ENCODE results near the gene AGMO.

DNA sequence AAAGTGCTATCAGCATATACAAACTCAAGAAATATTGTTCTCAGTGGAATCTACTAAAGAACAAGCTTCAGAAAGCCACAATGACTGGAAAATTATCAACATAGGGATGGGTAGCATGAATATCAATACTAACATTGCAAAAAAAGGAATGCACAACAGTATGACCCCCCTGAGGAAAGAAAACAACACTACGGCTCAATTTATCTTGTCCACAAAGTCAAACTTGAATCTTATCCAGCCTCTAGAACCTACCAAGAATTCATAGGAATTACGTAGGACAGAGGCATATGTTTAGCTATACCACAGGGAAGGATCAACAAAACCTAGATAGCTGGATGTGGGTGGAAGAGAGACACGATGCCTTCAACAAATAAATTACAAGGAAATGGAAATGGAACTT, 54.6 kb downstream of the AGMO start:
- TF ChIP-seq, protein P1, sequence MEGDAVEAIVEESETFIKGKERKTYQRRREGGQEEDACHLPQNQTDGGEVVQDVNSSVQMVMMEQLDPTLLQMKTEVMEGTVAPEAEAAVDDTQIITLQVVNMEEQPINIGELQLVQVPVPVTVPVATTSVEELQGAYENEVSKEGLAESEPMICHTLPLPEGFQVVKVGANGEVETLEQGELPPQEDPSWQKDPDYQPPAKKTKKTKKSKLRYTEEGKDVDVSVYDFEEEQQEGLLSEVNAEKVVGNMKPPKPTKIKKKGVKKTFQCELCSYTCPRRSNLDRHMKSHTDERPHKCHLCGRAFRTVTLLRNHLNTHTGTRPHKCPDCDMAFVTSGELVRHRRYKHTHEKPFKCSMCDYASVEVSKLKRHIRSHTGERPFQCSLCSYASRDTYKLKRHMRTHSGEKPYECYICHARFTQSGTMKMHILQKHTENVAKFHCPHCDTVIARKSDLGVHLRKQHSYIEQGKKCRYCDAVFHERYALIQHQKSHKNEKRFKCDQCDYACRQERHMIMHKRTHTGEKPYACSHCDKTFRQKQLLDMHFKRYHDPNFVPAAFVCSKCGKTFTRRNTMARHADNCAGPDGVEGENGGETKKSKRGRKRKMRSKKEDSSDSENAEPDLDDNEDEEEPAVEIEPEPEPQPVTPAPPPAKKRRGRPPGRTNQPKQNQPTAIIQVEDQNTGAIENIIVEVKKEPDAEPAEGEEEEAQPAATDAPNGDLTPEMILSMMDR (IDR thresholded peaks at IDR 0.05; ENCODE audit: insufficient read depth, low read length, poor library complexity, severe bottlenecking): no peak
- TF ChIP-seq EZH2phosphoT487 (conservative IDR thresholded peaks at IDR 0.05; ENCODE audit: low read length): no peak

Measured in SU-DHL-6 (cell line).